AG08395 (cell line): Measurements from ENCODE around the gene MYOZ3.

Experiments used
- DNase-seq: peaks from one replicate; pipeline ENCODE4 v3.0.0; 2012; ENCODE audit warnings: mixed read lengths, low spot score

Gene MYOZ3

DNA sequence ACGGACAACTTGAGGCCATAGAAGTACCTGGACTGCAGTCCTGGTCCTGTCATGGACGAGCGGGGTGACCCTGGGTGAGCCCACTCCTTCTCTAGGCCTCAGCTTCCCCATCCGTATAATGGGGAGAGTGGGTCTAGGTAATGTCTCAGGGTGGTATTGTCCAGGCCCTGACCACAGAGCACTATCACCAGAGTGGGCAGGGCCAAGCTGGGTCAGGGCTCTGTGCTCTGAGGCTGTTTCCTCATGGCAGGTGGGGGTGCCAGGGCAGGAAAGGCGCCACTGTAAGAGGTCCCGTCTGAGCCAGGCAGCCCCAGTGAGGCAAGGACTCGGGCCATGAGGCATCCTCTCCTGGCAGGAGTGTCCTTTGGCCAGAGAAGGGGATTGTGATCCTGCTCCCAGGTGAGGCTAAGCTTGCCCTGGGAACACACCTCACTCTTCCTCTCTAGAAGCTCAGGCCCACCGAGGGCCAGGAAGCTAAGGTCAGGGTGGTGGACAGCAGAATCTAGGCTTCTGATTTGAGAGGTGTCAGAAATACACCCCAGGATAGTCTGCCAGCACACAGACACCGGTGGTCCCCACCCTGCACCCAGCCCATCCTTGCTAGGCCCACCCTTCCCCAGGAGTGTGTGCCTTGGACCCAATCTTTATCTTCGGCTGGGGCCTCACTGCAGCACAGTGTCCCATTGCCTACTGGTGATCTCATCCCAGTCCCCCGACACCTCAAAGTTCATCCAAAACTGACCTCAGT lies 1.5 kb upstream of the MYOZ3 start:
- DNase-seq: no peak

DNA sequence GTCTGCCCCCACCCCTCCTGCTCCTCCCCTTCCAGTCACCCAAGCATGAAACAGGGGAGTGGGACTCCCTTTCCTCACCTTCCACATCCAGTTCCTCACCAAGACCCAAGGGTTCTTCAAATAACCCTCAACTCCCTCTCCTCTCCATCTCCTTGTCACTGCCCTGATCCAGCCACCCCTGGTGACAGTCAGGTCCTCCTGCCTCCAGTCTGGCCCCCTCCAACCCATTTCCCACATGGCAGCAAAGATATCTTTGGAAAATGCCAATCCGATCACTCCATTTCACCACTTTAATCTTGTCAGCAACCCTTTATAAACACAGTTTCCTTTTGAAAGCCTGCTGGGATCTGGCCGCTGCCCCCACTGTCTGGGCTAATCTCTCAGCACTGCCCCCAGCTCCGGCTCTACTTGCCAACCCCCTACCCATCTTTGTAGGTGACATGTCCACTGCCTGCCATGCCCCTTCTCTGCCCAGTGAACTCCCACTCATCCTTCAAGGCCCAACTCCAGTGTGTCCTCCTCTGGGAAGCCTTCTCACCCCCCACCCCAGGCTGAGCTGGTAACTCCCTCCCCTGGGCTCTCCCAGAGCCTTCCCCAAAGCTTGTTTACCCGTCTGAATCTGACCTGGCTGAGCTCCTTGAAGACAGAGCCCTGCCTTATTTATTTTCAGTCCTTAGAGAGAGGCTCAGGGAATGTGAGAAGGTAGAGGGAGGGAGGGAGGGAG lies 781 bp upstream of the MYOZ3 start:
- DNase-seq: no peak

DNA sequence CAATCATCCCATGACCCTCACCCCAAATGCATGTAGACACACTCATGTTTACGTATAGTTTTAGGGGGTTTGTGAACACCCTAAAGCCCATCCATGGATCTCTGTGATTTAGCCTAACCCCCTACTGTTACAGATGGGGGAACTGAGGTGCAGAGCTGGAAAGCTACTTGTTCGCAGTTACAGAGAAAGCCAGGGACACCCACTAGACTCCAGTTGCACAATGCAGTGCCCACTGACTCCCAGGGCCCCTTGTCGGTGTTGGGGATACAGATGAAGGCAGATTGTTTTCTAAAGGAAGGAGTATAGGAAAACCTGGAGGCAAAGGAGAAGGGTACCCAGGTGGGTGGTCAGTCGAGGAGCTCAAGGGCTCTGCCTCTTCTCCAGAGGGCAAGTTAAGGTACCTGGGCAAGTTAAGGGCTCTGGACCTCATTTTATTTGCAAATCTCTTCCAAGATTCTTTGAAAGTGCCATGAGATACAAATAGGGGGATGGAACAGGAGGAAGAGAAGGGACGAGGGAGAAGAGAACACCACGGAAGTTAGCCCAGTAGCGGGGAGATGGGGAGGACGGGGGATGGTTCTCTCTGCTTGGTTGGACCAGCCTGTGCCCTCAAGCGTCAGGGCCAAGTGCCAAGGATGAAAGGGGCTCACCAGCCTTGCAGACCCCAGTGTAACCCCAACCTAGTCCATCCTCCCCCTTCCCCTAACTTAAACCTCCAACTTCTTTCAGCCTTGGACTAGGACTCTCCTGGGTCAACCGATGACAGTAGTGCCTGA lies 958 bp downstream of the MYOZ3 start:
- DNase-seq: no peak

DNA sequence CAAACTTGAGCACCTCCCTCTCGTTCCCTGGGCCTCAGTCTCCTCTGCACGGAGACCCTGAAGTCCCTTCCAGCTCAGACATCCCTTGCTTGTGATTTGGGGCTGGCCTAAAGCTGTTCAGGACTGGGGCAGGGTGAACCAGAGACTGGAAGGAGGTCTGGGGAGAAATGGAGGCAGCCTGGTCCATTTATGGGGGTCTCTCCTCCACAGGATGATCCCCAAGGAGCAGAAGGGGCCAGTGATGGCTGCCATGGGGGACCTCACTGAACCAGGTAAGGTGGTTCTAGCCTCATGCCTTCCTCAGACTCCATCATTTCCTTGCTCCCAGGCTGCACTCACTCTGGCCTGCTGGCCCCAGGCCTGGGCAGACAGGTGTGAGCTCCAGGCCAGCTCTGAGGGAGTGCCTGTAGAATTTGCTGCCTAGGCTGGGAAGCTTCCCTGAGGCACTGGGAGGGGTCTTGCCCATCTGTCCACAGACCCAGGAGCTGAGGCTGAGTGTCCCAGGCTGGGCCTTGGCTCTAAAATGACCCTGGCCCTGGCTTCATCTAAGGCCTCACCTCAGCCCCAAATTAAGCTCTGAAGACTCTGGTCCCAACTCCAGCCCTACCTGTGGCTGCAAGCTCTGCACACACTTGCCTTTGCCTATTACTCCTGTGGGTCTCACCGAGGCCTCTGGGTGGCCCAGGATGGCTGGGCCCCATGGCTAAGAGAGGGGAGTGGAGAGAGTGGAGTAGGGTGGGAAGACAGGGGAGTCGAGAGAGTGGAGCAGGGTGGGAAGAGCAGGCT lies 1.9 kb downstream of the MYOZ3 start:
- no peak for DNase-seq

DNA sequence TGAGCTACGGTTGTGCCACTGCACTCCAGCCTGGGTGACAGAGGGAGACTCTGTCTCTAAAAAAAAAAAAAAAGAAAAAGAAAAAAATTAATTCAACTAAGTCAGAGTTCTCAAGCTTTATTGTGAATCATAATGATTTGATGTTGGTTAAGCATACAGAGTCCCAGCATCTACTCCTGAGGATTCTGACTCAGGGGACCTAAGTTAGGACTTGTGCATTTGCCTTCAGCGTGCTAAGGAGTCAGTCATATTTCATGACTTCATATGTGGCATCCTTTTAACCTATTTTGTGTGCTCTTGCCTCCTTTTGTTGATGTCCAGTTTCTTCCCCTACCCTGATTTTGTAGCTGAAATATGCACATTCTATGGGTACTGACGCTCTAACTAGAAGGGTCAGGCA lies 2.9 kb downstream of the MYOZ3 start:
- no peak for DNase-seq

DNA sequence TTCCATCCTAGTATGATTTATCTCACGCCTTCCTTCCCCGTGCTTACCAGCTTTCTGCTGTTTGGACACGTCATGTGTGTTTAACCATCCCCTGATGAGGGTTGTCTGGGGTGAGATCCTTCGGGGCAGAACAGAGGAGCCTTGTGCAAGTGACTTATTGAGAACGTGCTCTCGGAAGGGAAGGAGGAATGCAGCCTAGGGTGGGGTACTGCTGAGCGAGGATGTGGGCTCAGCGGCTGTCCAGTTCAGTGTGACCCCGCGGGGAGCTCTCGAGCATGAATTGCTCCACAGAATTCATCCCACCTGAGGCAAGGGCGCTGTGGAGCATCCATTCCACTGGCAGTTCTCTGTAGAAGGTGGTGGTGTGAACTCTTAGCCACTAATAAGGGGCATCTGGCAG lies 4.0 kb downstream of the MYOZ3 start:
- no peak for DNase-seq

DNA sequence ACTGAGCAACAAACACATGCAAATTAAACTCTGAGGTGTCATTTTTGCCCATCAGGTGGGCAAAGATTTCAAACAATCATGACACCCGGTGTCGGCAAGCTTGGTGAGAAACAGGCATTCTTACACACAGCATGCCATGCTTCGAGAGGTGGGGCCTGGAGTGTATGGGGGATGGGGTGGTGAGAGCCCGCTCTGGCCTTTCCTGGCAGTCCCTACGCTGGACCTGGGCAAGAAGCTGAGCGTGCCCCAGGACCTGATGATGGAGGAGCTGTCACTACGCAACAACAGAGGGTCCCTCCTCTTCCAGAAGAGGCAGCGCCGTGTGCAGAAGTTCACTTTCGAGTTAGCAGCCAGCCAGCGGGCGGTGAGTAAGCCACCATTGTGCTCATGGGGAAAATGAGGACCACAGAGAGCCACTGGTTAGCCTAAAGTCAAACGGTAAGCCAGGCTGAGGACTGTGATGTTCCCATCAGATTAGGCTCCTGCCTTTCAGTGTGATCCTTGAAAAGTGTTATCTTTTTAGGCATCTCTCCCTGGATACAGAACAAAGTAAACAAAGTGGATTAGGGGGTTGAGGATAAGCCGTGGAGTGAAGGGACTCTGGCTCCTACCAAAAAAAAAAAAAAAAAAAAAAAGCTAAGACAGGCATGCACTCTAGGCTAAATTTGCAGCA lies 9.4 kb downstream of the MYOZ3 start:
- no peak for DNase-seq

DNA sequence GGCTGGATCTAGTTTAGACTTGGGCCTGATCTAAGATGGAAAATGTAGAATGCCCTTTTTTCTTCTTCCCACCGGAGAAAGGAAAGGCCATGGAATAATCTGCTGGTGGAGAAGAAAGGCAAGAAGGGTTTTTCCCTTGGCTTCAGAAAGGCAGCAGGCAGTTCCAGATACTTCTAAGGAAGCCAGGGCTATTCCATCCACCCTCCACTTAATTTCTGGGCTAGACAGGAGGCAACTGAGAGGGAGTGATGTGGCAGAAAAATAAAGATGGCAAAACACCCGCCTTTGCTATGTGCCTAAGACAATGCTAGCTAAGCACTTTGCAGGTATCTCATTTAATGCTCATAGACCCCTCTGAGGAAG lies 9.9 kb downstream of the MYOZ3 start:
- no peak for DNase-seq

DNA sequence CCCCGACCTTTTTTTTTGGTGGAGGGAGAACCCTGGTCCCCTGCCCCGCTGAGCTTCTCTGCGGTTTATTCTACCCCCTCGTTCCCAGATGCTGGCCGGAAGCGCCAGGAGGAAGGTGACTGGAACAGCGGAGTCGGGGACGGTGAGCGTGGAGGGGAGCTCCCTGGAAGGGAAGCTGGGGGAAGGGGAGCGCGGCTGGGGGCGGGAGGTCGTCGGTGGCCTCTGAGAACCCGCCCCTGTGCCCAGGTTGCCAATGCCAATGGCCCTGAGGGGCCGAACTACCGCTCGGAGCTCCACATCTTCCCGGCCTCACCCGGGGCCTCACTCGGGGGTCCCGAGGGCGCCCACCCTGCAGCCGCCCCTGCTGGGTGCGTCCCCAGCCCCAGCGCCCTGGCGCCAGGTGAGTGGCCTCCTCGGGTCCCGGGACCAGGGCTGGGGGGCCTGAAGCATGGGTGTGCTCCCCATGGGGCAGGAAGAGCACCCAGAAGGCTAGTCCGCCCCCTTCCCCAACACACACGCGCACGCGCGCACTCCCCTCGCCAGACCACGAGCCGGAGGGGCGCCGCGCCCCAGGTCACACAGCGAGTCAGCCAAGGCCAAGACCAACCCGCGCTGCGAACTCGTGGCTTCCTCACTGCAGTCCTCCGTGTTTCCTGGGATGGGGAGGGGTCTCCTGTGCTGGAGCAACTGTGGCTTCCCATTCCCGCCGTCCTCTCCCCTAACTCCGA lies 10.6 kb downstream of the MYOZ3 start:
- DNase-seq: no peak

DNA sequence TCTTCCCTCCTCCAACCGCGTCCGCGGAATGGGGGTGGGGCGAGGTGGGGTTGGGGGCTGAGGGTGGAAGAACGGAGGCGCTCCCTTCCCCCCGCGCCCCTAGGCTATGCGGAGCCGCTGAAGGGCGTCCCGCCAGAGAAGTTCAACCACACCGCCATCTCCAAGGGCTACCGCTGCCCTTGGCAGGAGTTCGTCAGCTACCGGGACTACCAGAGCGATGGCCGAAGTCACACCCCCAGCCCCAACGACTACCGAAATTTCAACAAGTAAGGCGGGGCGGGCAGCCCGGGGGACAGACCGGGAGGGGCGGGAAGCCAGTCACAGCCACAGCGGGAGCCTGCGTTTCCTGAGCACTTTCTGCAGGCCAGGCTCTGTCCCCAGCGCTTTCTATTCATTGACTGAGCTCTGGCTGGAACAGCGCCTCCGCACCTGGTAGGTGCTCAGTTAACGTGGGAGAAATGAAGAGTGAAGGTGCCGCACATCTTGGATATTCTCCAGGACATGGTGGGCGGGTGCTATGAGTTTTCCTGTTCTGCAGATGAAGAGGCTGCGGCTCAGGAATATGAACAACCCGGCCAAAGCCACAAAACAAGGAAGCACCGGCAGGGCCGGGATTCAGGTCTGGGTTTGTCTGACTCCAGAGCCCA lies 11.3 kb downstream of the MYOZ3 start:
- peak; percentile 32 for DNase-seq

DNA sequence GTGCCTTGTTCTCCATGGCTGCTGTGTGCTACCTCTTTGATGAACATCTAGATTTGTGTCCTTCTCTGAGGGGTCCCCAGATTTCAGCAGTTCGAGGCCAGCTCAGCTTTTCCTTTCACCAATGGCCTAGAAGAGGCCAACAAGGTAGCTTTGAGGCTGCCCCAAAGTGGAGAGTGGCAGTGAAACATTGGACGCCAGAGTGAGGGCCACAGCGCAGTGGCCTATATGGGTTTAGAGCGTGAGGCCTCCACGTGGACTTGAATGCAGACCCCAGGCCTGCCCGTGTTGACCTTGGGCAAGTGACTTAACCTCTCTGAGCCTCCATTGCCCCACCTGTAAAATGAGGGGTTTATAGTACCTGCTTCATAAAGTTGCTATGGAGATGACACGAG lies 11.8 kb downstream of the MYOZ3 start:
- no peak for DNase-seq

DNA sequence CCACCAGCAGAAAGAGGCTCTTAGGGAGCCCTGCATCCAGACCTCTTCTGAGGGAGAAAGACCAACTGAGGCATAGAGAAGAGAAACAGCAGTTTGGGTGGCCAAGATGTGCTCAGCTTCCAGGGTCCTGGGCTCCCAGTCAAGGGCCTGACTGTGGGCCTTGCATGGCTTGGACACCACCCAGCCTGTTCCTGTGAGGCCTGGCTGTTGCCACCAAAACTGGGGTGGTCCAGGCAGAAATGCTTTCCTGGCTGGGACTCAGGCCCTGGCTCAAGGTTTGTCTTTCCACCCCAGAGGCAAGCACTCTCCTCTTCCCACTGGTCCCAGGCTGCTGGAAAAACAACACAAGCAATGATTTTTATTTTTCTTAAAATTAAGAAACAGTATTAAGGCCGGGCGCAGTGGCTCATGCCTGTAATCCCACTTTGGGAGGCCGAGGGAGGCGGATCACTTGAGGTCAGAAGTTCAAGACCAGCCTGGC lies 13.3 kb downstream of the MYOZ3 start:
- DNase-seq: no peak

DNA sequence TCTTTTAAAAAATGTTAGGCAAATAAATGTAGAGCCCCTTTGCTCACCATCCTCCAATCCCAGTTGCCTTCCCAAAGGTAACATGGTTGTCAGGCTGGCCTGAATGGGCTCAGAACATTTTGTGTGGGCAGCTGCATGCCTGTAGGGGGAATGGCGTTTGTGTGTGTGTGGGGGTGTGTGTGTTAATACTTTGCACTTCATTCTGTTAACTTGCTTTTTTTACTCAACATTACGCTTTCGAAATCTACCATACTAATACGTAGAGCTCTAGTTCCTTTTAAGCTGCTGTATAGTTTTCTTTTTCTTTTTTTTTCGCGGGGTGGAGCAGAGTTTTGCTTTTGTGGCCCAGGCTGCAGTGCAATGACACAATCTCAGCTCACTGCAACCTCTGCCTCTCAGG lies 14.0 kb downstream of the MYOZ3 start:
- DNase-seq: no peak

DNA sequence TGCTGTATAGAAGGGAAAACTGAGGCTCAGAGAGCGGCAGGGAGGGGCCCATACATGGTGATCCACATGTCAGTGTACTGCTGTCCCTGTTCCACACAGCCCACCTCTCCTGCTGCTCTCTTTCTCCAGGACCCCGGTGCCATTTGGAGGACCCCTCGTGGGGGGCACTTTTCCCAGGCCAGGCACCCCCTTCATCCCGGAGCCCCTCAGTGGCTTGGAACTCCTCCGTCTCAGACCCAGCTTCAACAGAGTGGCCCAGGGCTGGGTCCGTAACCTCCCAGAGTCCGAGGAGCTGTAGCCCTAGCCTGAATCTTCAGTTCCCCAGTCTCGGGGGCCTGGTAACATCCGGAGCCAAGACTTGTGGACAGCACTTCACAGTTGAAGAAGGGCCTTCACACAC lies 15.5 kb downstream of the MYOZ3 start:
- DNase-seq: no peak

DNA sequence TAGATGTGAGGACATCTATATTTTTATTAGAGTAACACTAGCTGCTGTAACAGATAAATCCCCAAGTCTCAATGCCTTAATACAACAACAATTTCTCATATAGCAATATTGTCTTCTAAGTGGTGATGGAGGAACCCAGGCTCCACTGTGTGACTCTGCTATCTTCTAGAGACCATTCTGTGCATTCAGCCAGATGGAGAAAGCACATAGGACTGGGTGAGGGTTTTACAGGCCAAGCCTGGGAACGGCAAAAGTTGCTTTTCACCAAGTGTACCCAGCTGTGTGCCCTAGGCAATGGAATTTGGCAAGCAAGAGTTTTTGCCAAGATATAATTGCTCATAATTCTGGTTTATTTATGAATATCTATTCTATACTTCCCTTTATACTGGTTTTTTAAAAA lies 28.1 kb downstream of the MYOZ3 start:
- DNase-seq: no peak

DNA sequence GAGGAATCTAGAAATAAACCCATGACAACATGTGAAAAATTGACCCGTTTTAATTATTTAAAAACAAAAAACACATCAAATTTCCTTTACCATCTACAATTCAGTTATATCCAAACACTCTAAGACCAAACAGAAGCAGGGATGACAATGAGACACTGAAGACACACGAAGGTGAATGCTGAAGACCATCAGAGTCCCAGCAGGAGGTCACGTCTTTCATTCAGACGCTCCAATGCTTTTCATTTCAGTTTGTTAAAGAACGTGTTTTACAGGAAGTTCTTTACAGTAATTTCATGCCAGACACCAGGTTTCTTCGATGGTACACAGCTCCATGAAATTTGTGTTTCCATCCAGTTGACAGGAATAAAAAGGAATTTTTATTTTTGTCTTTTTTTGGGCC lies 29.7 kb downstream of the MYOZ3 start:
- no peak for DNase-seq

DNA sequence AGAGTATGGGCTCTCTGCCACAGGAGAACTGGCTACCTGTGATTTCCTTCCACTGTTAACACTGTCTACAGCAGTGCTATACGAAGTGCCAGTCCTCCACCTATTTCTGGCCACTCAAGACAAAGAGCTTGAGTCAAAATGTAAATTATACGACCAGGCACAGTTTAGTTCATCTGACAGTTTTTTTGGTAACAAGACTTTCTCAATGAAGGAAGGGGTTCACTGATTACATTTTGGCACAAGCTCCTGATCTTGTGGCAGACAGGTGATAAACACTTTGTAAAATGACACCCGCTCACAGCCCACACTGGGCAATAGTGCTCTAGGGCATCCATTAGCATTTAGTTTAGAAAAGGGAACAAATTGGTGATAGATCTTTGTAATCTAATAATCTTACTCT lies 31.2 kb downstream of the MYOZ3 start:
- DNase-seq: no peak

DNA sequence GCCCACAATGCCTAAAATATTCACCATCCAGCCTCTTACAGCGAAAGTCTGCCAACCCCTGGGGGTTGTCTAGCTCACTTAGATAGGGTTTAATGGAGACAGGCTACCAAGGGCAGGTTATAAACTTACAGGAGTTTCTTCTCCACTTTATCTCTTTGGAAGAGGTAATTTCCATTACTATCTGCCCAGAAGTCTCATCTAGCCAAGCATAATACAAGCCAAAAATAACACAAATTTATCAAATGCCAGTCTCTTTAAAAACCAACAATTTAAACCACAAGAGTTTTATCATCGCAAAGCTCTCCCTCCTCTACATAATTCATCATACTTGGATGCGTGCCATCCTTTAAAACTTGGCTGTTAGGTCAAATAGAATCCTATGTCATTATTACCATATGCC lies 33.6 kb downstream of the MYOZ3 start:
- no peak for DNase-seq

DNA sequence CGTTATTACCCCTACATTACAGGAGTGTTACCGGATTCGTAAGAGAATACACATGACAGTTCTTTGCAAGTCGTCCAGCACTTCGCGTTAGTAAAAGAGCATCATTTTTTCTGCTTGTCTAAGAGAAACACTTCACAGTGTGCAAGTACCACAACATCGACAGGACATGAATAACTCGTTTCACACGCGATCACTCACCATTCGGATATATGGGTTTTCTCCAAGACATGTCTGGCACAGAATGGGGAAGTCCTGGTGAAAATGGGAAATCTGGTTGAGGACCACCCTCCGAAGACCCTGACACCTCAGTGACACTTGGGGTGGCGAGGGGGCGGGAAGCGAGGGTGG lies 39.2 kb downstream of the MYOZ3 start:
- DNase-seq: no peak

DNA sequence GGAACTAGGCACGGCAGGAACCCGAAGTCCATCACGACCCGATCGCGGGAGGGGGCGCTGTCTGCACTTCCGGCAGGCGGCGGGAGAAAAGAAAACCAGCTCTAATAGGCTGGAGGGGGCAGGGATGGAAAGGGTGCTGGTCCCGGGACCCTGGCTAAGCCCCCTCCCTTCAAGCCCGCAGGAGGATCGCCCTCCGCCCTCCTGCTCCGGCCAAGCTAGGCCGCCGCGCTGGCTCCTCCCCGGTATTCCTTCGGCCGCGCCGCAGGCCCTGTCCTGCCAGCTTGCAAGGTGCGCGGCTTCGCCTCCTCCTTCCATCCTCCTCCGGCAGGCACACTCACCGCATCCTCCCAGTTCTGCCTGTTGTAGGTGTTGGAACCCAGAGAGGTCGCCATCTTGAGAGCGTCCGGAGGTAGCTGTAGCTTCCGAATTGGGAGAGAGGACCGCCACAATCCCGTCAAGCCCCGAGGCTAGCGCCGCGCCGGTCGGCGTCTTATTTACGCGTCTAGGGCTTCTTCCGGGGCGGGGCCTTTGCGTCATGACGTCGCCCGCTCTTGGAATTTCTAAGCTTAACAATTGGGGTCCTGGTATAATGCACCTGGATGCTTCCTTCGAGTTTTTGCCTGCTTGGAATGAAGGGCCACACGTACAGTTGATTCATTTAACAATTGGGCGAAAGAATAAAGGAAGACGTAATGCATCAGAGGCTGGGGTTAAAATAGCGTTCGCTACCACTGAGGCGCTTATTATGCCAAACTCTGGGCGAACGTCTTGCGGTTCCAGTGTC lies 39.7 kb downstream of the MYOZ3 start, which contains the start of gene RBM22:
Gene RBM22, minus strand, starts transcription at position 469 of the 784 bp plus-strand sequence. Its CDS starts 77 bp downstream, at position 392.
- peak; percentile 86 for DNase-seq
